A549 (cell line): ENCODE data around the gene UBAC1. TPM values are rescaled to one million over a fixed set of nuclear protein-coding genes. Genes with fewer than 3 reads are reported as not detected.
"Not testable (repeated sequence)": the region's sequence is repeated elsewhere in the genome, so short reads cannot be mapped to it uniquely, and the experiment has no call there.

Experiments used
- ATAC-seq, 2 experiments: fragments of 200-7000 bp in 1 of 2; fragments of >200 bp in 1 of 2; cut with Nextera tagmentation in 1 of 2; cut with Tn5 transposase in 1 of 2; 3 replicates each; pipeline versions ENCODE4 v1.8.0 to v1.9.1; 2018 to 2020; ENCODE audit warnings: mild to moderate bottlenecking in 1 of 2, moderate library complexity in 1 of 2
- CTCF ChIA-PET: fragments of 300-600 bp; sonication (Branson Sonifier 250); formaldehyde crosslinking; extraction: SDS; loops from one replicate; lab custom pipeline; 2021; ENCODE audit warnings: antibody characterized with exemption, inconsistent platforms; lab: Yijun Ruan, JAX
- POLR2A ChIA-PET: fragments of 350-600 bp; formaldehyde crosslinking; extraction: SDS; loops from one replicate; lab custom pipeline; 2021; ENCODE audit warnings: antibody characterized with exemption, inconsistent platforms; lab: Yijun Ruan, JAX
- DNase-seq, 2 experiments: peaks; one replicate each; pipeline versions ENCODE4 v3.0.0 to v3.0.0-alpha.2; 2011 to 2016; ENCODE audit warnings: low read depth in 1 of 2, low spot score in 1 of 2
- FAIRE-seq: peaks from 2 replicates; lab custom pipeline; 2011; peaks lifted over from hg19 to GRCh38; lab: Jason Lieb, UNC
- H3K27ac ChIP-seq, 2 experiments: fragments of >200 bp; sonication (Bioruptor Twin); formaldehyde crosslinking; 3 replicates each; pipeline ENCODE4 v1.5.1; 2016 to 2017
- H3K4me1 ChIP-seq: fragments of >200 bp; sonication (Bioruptor Twin); formaldehyde crosslinking; 3 replicates; pipeline ENCODE4 v1.6.1; 2016
- H3K4me2 ChIP-seq: fragments of >200 bp; sonication (Bioruptor Twin); formaldehyde crosslinking; 3 replicates; pipeline ENCODE4 v1.6.1; 2016
- H3K4me3 ChIP-seq: fragments of >200 bp; sonication (Bioruptor Twin); formaldehyde crosslinking; 3 replicates; pipeline ENCODE4 v1.5.1; 2016
- H3K9me3 ChIP-seq: fragments of >200 bp; sonication (Bioruptor Twin); formaldehyde crosslinking; 3 replicates; pipeline ENCODE4 v1.6.1; 2016
- BHLHE40 ChIP-seq: IDR thresholded peaks from 2 replicates; pipeline ENCODE4 v1.6.1; 2012; ENCODE audit warnings: low read depth, low read length, inconsistent platforms
- CHD4 ChIP-seq: fragments of 200-600 bp; sonication (generic); IDR thresholded peaks from 2 replicates; pipeline ENCODE4 v1.6.1; 2016; ENCODE audit warnings: antibody characterized with exemption, mild to moderate bottlenecking, borderline replicate concordance
- EHF ChIP-seq: fragments of 250-450 bp; sonication (Bioruptor Pico); IDR thresholded peaks from 2 replicates; pipeline ENCODE4 v1.5.0; 2020; ENCODE audit warnings: mild to moderate bottlenecking
- EHMT2 ChIP-seq: fragments of 200-600 bp; sonication (generic); IDR thresholded peaks from 2 replicates; pipeline ENCODE4 v1.6.1; 2016; ENCODE audit warnings: antibody characterized with exemption, low read depth, mild to moderate bottlenecking, moderate library complexity
- FOSB ChIP-seq: fragments of 250-450 bp; sonication (Bioruptor Pico); IDR thresholded peaks from 2 replicates; pipeline ENCODE4 v1.5.0; 2020; ENCODE audit warnings: mild to moderate bottlenecking, moderate library complexity
- FOSL2 ChIP-seq, 2 experiments: fragments of 450-650 bp in 1 of 2; fragments of >200 bp in 1 of 2; sonication (Bioruptor Twin) in 1 of 2; formaldehyde crosslinking; IDR thresholded peaks; 2 replicates each; pipeline versions ENCODE4 v1.5.0 to v1.6.1; 2016 to 2020; ENCODE audit warnings: mild to moderate bottlenecking in 1 of 2, moderate library complexity in 1 of 2
- HEYL ChIP-seq: fragments of 250-450 bp; sonication (Bioruptor Pico); IDR thresholded peaks from 2 replicates; pipeline ENCODE4 v1.8.0; 2021; ENCODE audit warnings: mild to moderate bottlenecking, moderate library complexity
- HOXA7 ChIP-seq: fragments of 250-450 bp; sonication (Bioruptor Pico); IDR thresholded peaks from 2 replicates; pipeline ENCODE4 v1.5.0; 2020; ENCODE audit warnings: mild to moderate bottlenecking, moderate library complexity
- HOXB5 ChIP-seq: fragments of 250-450 bp; sonication (Bioruptor Pico); IDR thresholded peaks from 2 replicates; pipeline ENCODE4 v1.5.0; 2020; ENCODE audit warnings: mild to moderate bottlenecking, moderate library complexity
- JUNB ChIP-seq: fragments of >200 bp; sonication (Bioruptor Twin); formaldehyde crosslinking; IDR thresholded peaks from 2 replicates; pipeline ENCODE4 v1.6.1; 2016
- KDM1A ChIP-seq: fragments of 200-600 bp; sonication (generic); IDR thresholded peaks from 2 replicates; pipeline ENCODE4 v1.6.1; 2016; ENCODE audit warnings: low read depth, mild to moderate bottlenecking
- NPAS2 ChIP-seq: fragments of 250-450 bp; sonication (Bioruptor Pico); IDR thresholded peaks from 2 replicates; pipeline ENCODE4 v1.8.0; 2022; ENCODE audit warnings: mild to moderate bottlenecking, moderate library complexity, borderline replicate concordance
- PHF8 ChIP-seq: fragments of 200-600 bp; sonication (generic); IDR thresholded peaks from 2 replicates; pipeline ENCODE4 v1.6.1; 2016; ENCODE audit warnings: low read depth, mild to moderate bottlenecking, antibody characterized with exemption, moderate library complexity, borderline replicate concordance
- POLR2A ChIP-seq: IDR thresholded peaks from 2 replicates; pipeline ENCODE4 v1.6.1; 2012; ENCODE audit warnings: mild to moderate bottlenecking, low read length
- RAD21 ChIP-seq, 2 experiments: fragments of >200 bp in 1 of 2; sonication (Bioruptor Twin) in 1 of 2; formaldehyde crosslinking in 1 of 2; IDR thresholded peaks in 1 of 2; conservative IDR thresholded peaks in 1 of 2; 2 replicates in 1 of 2; 3 replicates in 1 of 2; pipeline ENCODE4 v1.6.1; 2012 to 2018; ENCODE audit warnings: inconsistent platforms in 1 of 2
- RCOR1 ChIP-seq: fragments of 150-350 bp; IDR thresholded peaks from 2 replicates; pipeline ENCODE4 v1.6.1; 2014; ENCODE audit warnings: antibody characterized with exemption, low read length, low read depth
- RNF2 ChIP-seq: fragments of 200-600 bp; sonication (generic); IDR thresholded peaks from 2 replicates; pipeline ENCODE4 v1.6.1; 2016; ENCODE audit warnings: low read depth, mild to moderate bottlenecking, antibody characterized with exemption, moderate library complexity, borderline replicate concordance
- ZC3H11A ChIP-seq: fragments of 450-650 bp; IDR thresholded peaks from 2 replicates; pipeline ENCODE4 v1.6.1; 2014; ENCODE audit warnings: antibody characterized with exemption, mild to moderate bottlenecking
- ZSCAN20 ChIP-seq: fragments of 250-450 bp; sonication (Bioruptor Pico); IDR thresholded peaks from 2 replicates; pipeline ENCODE4 v1.8.0; 2022; ENCODE audit warnings: mild to moderate bottlenecking, moderate library complexity
- WGBS: methylation state at CpG from one replicate; pipeline ENCODE4 v1.1.6; 2017; ENCODE audit errors: missing lambda C conversion rate; 5-methylcytosine and 5-hydroxymethylcytosine counted together
- polyA plus RNA-seq, 4 experiments: library from polyadenylated mRNA; depleted of rRNA in 3 of 4; stranded (reverse); fragments of >200 nt; fragmentation: RNase III in 1 of 4; extraction: RNeasy Plus Mini Kit Qiagen cat#74134 plus additional on column Dnase treatment in 1 of 4; gene quantifications; 2 replicates in 3 of 4; 3 replicates in 1 of 4; pipeline ENCODE4 v1.2.3, GENCODE V29; 2011 to 2017
- TF ChIP-seq, protein P1 (sequence below): fragments of 250-450 bp; sonication (Bioruptor Pico); IDR thresholded peaks from 2 replicates; pipeline ENCODE4 v1.5.0; 2021; ENCODE audit warnings: mild to moderate bottlenecking, moderate library complexity, borderline replicate concordance
- TF ChIP-seq, protein P2 (sequence below): IDR thresholded peaks from 2 replicates; pipeline ENCODE4 v1.6.1; 2012; ENCODE audit warnings: low read depth, borderline replicate concordance
- TF ChIP-seq, protein P3 (sequence below): IDR thresholded peaks from 2 replicates; pipeline ENCODE4 v1.6.1; 2012
- TF ChIP-seq, protein P4 (sequence below): fragments of >200 bp; sonication (Bioruptor Twin); formaldehyde crosslinking; IDR thresholded peaks from 3 replicates; pipeline ENCODE4 v1.5.1; 2016

UBAC1 gene
- polyA plus RNA-seq, 2 of the 4 experiments (the other 2 are of a cell fraction) = 30.8 to 37.6 TPM

DNA sequence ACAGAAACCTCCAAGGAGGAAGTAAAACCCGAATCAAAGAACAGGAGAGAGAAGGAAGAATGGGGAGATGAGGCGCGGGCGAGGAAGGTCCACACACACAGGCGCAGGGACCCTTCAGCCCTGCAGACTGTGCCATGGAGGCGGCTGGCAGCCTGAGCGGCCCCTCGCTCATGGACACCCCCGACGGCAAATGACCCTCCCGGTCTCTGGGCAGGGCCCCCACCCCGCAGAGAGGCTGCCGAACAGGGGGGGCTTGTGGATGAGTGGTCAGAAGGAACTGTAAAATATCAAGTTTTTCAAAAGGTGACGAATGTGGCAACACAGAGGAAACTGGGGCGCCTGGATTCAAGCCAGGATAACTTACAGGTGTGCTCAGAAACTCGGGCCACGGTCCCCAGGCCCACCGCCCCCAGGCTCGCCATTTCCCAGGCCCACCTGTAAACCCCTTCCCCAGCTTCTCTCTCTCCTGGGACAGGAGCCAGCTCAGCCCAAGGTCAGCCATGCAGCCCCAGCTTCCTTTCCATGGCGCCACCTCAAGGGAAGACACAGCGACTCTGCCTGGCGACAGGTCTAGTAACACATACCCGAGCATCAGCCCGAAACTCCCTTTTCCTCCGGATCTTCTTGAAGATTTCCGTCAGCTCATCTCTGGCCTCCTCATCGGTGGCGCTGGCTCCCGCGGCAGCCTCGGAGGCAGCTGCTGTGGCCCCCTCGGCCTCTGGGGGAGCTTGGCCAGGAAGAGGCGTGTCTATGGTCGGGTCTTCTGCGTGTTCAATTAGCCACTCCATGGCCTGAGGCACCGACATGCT, 16.5 kb downstream of the UBAC1 start:
- Histone ChIP-seq H3K4me3 (no peak overlapping the region), H3K4me1 (no peaks in the 10 kb centered on the region), H3K27ac (no peak overlapping the region), H3K9me3 (no peaks in the 10 kb centered on the region), H3K4me2 (no peak overlapping the region)
- ChIA-PET CTCF (interaction anchor here (1.2 to 4.8 kb wide), 4 partner anchors 10 to 178 kb away, joined by 3 to 17 read pairs (median 4); no protein-coding TSS in a partner anchor), POLR2A (no interaction called here)
- 89% methylated on average over 32 of the region's 36 CpGs for WGBS
- DNase-seq = no peak
- no peak for ATAC-seq
- no peak for FAIRE-seq
- TF ChIP-seq, protein P1, sequence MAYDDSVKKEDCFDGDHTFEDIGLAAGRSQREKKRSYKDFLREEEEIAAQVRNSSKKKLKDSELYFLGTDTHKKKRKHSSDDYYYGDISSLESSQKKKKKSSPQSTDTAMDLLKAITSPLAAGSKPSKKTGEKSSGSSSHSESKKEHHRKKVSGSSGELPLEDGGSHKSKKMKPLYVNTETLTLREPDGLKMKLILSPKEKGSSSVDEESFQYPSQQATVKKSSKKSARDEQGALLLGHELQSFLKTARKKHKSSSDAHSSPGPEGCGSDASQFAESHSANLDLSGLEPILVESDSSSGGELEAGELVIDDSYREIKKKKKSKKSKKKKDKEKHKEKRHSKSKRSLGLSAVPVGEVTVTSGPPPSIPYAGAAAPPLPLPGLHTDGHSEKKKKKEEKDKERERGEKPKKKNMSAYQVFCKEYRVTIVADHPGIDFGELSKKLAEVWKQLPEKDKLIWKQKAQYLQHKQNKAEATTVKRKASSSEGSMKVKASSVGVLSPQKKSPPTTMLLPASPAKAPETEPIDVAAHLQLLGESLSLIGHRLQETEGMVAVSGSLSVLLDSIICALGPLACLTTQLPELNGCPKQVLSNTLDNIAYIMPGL (CRISPR knock-in tag) = no peak
- no peak for TF ChIP-seq HEYL
- no peak for TF ChIP-seq HOXB5 (CRISPR knock-in tag)
- no peak for TF ChIP-seq POLR2A
- TF ChIP-seq JUNB = no peak
- no peak for TF ChIP-seq BHLHE40
- no peak for TF ChIP-seq ZC3H11A
- no peak for TF ChIP-seq NPAS2
- no peak for TF ChIP-seq KDM1A
- TF ChIP-seq, protein P2, sequence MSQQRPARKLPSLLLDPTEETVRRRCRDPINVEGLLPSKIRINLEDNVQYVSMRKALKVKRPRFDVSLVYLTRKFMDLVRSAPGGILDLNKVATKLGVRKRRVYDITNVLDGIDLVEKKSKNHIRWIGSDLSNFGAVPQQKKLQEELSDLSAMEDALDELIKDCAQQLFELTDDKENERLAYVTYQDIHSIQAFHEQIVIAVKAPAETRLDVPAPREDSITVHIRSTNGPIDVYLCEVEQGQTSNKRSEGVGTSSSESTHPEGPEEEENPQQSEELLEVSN = no peak
- TF ChIP-seq FOSB (CRISPR knock-in tag) = no peak
- TF ChIP-seq RCOR1 = no peak
- TF ChIP-seq, all 56 proteins: peak for 0

DNA sequence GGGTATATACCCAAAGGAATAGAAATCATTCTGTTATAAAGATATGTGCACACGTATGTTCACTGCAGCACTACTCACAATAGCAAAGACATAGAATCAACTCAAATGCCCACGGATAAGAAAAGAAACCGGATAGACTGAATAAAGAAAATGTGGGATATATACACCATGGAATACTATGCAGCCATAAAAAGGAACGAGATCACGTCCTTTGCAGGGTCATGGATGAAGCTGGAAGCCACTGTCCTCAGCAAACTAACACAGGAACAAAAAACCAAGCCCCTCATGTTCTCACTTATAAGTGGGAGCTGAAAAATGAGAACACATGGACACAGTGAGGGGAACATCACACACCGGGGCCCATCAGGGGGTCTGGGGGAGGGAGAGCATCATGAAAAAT, 17.6 kb downstream of the UBAC1 start:
- ATAC-seq, FAIRE-seq, POLR2A ChIA-PET: not testable (repeated sequence)

DNA sequence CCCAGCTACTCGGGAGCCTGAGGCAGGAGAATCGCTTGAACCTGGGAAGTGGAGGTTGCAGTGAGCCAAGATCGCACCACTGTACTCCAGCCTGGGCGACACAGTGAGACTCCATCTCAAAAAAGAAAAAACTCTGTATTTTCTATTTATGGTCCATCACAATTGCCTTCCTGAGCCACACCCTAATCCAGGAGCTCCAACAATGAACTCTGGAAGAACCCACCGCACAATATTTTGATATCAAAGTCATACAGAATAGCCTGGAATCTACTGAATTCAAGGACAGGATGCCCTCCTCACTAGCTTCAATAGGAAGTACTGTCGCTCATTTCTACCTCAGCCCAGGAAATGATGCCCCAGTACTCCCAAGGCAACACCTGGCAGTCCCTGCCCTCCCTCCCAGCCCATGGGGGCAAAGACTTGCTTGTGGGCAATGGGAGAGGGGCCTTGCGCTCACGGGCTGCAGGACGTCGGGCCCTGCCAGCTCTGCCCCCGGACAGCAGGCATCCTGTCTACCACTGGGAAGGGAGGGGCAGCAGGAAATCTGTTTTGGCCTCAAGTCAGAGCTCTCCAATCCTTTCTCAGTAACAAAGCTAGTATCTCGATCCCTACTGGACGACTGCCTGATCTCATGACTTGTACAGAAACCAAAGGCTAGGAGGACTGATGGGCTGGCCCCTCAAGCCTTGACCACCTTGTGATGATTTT, 19.7 kb downstream of the UBAC1 start:
- ATAC-seq (no peak), DNase-seq (no peak), FAIRE-seq (no peak)
- Histone ChIP-seq H3K9me3 (no peaks in the 10 kb centered on the region), H3K4me2 (no peak overlapping the region), H3K4me3 (no peak overlapping the region), H3K4me1 (no peaks in the 10 kb centered on the region), H3K27ac (no peak overlapping the region)
- CTCF ChIA-PET = interaction anchor here (0.8 to 4.8 kb wide), 7 partner anchors 10 to 266 kb away, joined by 3 to 17 read pairs (median 5); no protein-coding TSS in a partner anchor
- 83% methylated on average over 9 of the region's 13 CpGs for WGBS
- POLR2A ChIA-PET = no interaction called here
- no peak for TF ChIP-seq HOXB5 (CRISPR knock-in tag)
- no peak for TF ChIP-seq HOXA7
- TF ChIP-seq ZSCAN20 = no peak
- no peak for TF ChIP-seq RAD21 (conservative IDR thresholded peaks at IDR 0.05 in 1 of 2, IDR thresholded peaks at IDR 0.05 in 1 of 2)
- TF ChIP-seq PHF8 = no peak
- TF ChIP-seq, protein P3, sequence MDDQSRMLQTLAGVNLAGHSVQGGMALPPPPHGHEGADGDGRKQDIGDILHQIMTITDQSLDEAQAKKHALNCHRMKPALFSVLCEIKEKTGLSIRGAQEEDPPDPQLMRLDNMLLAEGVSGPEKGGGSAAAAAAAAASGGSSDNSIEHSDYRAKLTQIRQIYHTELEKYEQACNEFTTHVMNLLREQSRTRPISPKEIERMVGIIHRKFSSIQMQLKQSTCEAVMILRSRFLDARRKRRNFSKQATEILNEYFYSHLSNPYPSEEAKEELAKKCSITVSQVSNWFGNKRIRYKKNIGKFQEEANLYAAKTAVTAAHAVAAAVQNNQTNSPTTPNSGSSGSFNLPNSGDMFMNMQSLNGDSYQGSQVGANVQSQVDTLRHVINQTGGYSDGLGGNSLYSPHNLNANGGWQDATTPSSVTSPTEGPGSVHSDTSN = no peak
- TF ChIP-seq CHD4 = no peak
- TF ChIP-seq, protein P4, sequence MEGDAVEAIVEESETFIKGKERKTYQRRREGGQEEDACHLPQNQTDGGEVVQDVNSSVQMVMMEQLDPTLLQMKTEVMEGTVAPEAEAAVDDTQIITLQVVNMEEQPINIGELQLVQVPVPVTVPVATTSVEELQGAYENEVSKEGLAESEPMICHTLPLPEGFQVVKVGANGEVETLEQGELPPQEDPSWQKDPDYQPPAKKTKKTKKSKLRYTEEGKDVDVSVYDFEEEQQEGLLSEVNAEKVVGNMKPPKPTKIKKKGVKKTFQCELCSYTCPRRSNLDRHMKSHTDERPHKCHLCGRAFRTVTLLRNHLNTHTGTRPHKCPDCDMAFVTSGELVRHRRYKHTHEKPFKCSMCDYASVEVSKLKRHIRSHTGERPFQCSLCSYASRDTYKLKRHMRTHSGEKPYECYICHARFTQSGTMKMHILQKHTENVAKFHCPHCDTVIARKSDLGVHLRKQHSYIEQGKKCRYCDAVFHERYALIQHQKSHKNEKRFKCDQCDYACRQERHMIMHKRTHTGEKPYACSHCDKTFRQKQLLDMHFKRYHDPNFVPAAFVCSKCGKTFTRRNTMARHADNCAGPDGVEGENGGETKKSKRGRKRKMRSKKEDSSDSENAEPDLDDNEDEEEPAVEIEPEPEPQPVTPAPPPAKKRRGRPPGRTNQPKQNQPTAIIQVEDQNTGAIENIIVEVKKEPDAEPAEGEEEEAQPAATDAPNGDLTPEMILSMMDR = no peak
- no peak for TF ChIP-seq FOSL2 (IDR thresholded peaks at IDR 0.05)
- no peak for TF ChIP-seq FOSL2 (CRISPR knock-in tag; IDR thresholded peaks at IDR 0.05)
- TF ChIP-seq, protein P1 (CRISPR knock-in tag) = no peak
- no peak for TF ChIP-seq EHF (CRISPR knock-in tag)
- no peak for TF ChIP-seq ZC3H11A
- no peak for TF ChIP-seq EHMT2
- TF ChIP-seq RNF2 = no peak

More for the DNA sequence above, 17.6 kb downstream of the UBAC1 start:
- H3K9me3 ChIP-seq, H3K4me3 ChIP-seq, H3K27ac ChIP-seq, H3K4me2 ChIP-seq, DNase-seq, H3K4me1 ChIP-seq: not testable (repeated sequence)
- 88% methylated on average over 6 of the region's 6 CpGs for WGBS
- CTCF ChIA-PET = interaction anchor here (1.3 to 4.8 kb wide), 3 partner anchors 8 to 24 kb away, joined by 3 to 17 read pairs (median 5); no protein-coding TSS in a partner anchor
